ENCODE data around the gene CMKLR1. TPM values are rescaled to one million over a fixed set of nuclear protein-coding genes. Genes with fewer than 3 reads are reported as not detected.

Gene CMKLR1
- polyA plus RNA-seq, 4 donors, result 4.3 to 5.4 (median 4.9) TPM

- no peak for DNase-seq (ENCODE audit: low read depth in 4 of 4, low spot score in 3 of 4)
Observed at GRCh38 chr12:108317308-108318234, 21.5 kb downstream of the CMKLR1 start.

GRCh38 chr12:108316176-108317086 is 22.7 kb downstream of the CMKLR1 start:
- DNase-seq (ENCODE audit: low read depth in 4 of 4, low spot score in 3 of 4), result no peak

GRCh38 chr12:108315486-108316105 is 23.5 kb downstream of the CMKLR1 start:
- no peak for DNase-seq (ENCODE audit: low read depth in 4 of 4, low spot score in 3 of 4)

- DNase-seq (ENCODE audit: low read depth in 4 of 4, low spot score in 3 of 4), result no peak
Observed at GRCh38 chr12:108313606-108314351, 25.3 kb downstream of the CMKLR1 start.

GRCh38 chr12:108313241-108313605 is 25.9 kb downstream of the CMKLR1 start:
- no peak for DNase-seq (ENCODE audit: low read depth in 4 of 4, low spot score in 3 of 4)

- no peak for DNase-seq (ENCODE audit: low read depth in 4 of 4, low spot score in 3 of 4)
Observed at GRCh38 chr12:108312693-108313189, 26.4 kb downstream of the CMKLR1 start.

- no peak for DNase-seq (ENCODE audit: low read depth in 4 of 4, low spot score in 3 of 4)
Observed at GRCh38 chr12:108312073-108312659, 26.9 kb downstream of the CMKLR1 start.

GRCh38 chr12:108311605-108312004 is 27.5 kb downstream of the CMKLR1 start:
- DNase-seq (ENCODE audit: low read depth in 4 of 4, low spot score in 3 of 4), result no peak

GRCh38 chr12:108310489-108310888 is 28.6 kb downstream of the CMKLR1 start:
- DNase-seq (ENCODE audit: low read depth in 4 of 4, low spot score in 3 of 4), result no peak

- DNase-seq (ENCODE audit: low read depth in 4 of 4, low spot score in 3 of 4), result no peak
Observed at GRCh38 chr12:108309674-108310312, 29.3 kb downstream of the CMKLR1 start.

- no peak for DNase-seq (ENCODE audit: low read depth in 4 of 4, low spot score in 3 of 4)
Observed at GRCh38 chr12:108308395-108309085, 30.6 kb downstream of the CMKLR1 start.

- no peak for DNase-seq (ENCODE audit: low read depth in 4 of 4, low spot score in 3 of 4)
Observed at GRCh38 chr12:108307006-108307405, 32.1 kb downstream of the CMKLR1 start.

GRCh38 chr12:108306506-108306905 is 32.6 kb downstream of the CMKLR1 start:
- no peak for DNase-seq (ENCODE audit: low read depth in 4 of 4, low spot score in 3 of 4)

- no peak for DNase-seq (ENCODE audit: low read depth in 4 of 4, low spot score in 3 of 4)
Observed at GRCh38 chr12:108305991-108306501, 33.1 kb downstream of the CMKLR1 start.

- no peak for DNase-seq (ENCODE audit: low read depth in 4 of 4, low spot score in 3 of 4)
Observed at GRCh38 chr12:108305520-108305919, 33.6 kb downstream of the CMKLR1 start.

- DNase-seq (ENCODE audit: low read depth in 4 of 4, low spot score in 3 of 4), result no peak
Observed at GRCh38 chr12:108304633-108305032, 34.5 kb downstream of the CMKLR1 start.

GRCh38 chr12:108303703-108304102 is 35.4 kb downstream of the CMKLR1 start:
- DNase-seq (ENCODE audit: low read depth in 4 of 4, low spot score in 3 of 4), result no peak

All from right renal pelvis (tissue), 4 donors.